ENCODE measurements around the gene CREBBP.

Gene CREBBP

DNA sequence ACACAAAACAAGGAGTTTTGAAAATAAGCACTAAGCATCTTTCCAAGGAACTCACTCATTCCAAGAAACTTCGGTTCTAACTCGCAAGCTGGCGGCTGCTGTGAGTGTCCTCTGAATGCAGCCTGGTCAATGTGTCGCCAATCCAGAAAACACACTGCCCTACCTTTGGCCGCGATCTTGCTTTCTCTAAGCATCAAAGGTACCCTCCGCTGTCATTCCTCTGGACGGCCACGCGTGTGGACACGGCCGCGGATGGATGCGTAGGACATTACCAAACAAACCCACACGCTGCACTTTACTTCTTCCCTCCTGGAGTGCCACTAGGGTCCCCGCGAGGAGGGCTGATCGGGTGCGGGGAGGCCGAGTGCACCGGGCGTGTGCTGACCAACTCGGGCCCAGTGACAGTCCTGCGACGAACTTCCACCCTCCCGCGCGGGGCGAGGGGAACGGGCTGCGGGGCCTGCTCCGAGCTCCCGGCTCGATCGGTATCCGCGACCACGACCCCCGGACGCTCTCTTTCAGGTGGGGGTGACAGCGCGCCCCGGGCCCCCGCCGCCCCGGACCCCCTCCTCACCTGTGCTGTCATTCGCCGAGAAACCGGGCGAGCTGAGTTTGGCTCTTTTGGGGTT is 1.1 kb downstream of the CREBBP start:
- peak in 1 of 2 experiments; percentile 35 for DNase-seq

DNA sequence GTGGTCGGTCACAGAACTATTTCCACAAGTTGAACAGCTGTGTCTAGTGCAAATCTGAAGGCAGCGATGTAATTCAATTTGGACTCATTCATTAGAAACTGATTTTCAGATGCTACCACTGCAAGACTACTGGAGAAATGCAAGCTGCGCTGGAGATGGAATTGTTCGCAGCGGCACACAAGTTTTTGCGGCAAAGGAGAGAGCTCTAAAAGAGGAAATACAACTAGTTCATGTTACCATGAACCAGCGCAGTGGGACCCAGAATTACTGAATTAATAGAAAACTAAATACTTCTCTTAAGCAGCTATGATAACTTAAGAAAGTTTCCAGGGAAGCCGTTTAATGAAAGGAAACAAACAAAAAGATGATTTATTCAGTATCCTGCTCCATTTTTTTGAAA is 1.9 kb downstream of the CREBBP start:
- DNase-seq = no peak

DNA sequence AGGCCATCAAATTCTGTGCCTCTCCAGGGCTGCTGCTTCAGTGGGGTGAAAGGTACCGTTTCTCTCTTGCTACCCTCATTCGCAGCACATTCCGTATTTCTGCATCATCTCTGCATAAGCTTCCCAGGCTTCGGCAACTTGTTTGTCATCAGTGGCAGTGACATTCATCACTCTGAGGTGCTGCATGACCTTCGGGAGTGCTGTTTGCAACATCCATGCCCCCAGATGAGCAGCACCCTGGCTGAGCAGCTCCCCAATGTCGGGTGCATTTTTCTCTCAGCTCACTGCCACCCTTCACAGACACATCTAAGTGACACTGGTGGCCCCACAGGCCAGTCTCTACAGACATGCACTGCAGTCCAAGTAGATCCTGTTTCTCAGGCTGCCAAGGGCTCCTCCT is 3.8 kb downstream of the CREBBP start:
- DNase-seq = no peak

DNA sequence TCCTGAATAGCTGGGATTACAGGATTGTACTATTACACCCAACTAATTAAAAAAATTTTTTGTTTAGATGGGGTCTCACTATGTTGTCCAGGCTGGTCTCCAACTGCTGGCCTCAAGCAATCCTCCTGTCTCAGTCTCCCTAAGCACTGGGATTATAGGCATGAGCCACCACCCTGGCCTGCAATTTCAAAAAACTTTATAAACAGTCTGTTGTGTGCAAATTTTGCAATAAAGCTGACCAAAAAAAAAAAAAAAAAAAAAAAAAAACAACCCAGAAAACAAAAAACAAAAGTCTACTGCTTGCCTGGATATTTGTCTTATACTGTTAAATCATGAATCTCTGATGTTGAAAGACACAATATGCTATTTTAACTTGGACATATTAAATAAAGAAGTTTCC is 4.4 kb downstream of the CREBBP start:
- DNase-seq = no peak

DNA sequence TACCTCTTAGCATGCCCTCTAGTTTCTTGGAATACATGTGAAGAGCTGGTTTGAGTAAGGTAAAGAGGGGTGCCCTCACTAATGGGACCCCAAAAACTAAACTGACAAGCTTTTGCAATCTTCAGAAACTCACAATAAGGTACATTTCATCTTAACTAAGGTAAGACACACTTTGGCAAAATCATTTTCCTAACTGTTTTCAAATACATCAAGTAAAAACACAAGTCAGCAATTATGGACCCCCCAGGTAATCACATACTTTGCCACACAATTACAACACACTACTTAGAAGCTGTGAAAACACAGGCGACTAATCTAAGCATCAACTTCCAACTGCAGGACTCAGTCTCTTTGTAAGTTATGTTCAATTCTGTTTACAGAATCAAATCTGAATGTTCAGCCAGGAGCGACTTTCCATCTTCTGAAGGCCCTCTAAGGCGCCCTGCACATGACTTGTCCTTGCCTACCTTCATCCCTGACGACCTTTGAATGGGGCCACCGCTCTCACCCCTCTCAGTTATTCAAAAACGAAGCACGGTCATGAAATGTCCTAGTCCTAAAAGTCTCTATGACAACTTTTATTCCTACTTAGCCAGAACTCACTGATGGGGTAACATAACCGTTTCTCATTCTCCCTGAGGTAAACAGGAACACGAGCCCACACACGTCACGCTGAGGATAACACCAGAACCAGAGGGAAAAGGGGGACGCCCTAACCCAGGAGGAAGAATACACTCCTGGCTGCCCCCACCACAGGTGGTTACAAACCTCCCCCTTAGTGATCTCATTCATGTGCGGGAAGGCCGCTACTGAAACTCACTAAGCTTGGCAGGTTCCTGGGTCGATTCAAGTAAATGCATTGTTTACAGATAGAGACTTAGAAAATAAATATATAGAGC is 5.5 kb downstream of the CREBBP start:
- DNase-seq = no peak

DNA sequence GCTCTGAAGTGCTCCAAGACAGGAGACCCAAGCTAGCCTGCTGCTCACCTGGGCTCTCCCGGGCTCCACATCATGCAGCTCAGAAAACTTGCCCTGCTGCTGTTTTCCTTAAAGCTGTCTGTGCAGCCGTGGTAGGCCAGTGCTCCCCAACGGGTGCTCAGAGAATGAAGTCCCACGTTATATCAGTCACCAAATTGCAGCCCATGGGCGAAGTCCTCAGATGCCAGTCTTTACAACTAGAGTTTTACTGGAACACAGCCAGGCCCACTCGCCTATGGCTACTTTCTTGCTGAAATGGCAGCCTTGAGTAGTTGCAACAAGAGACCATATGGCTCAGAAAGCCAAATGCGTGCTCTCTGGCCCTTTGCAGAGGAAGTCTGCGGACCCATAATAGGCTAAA is 6.3 kb downstream of the CREBBP start:
- DNase-seq = no peak

DNA sequence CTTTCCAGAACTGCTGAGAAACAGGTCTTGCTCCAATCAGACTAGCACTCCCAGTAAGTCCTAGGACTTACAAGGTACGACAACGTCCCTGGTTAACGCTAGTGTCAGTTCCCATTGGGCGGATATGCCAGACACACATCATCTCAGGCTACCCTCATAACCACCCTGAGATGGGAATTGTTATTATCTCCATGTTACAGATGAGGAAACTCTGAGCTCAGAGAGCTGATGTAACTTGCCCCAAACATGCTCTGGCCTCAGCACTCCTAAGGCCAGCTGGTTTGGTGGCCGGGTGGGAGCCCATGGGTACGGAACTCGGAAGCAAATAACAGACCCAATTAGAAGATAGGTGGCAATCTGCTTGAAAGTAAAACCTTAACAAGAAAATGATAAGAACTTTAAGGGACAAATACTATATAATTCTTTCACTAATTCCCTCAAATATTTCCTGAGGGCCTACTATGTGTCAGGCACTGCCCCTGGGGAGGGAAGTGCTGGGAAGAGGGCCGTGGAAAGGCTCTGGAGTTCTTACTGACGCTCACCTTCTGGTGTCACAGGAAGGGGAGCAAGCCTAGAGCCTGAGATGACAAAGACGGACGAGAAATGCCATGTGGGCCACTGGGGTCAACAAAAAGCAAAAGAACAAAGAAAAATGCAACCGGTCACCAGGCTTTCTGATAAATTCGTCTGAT is 6.9 kb downstream of the CREBBP start:
- DNase-seq = no peak

DNA sequence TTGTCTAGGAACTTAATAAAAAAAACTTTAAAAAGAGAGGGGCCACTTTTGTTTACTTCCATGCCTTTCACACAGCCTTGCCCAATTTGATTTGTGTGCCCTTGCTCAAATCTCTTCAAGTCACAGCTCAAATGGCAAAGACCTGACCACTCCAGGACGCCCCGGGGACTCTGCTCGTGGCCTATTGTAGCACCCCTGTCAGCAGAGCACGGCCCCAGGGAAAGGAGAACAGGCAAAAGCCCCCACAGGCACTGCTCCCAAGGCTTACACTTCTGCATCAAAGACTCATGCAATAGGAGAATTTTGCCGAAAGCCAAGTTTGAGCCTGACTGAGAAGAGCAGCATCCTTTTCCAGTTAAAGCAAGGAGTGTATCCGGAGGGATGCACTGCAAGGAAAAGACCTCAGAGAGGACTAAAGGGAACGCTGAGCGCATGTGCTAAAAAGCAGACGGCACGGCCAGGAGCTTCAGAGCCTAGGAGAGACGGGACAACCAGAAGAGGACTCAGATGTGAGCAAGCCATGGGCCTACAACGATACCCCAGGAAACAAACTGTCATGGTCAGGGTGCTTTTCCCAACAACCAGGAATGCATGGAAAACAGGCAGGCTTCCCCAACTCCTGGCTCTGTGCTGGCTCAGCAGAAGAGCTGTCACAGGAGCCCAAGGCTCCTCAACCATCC is 8.2 kb downstream of the CREBBP start:
- no peak for DNase-seq

DNA sequence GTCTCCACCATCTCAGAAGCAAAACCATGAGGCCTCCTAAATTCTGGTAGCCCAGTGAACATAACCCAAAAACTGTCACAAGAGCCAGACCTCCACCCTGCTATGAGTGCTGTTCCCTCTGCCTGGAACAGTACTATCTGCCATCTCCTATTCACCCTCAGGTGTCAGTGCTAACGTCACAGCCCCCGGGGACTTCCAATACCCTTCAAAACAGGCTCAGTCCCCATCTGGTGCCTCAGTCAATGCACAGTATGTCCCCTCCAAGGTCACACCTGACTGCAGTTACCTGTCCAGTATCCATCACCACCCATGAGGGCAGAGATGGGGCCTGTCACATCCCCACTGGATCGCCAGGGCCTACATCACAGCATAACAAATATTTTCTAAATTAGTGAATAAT is 11.5 kb downstream of the CREBBP start:
- no peak for DNase-seq

DNA sequence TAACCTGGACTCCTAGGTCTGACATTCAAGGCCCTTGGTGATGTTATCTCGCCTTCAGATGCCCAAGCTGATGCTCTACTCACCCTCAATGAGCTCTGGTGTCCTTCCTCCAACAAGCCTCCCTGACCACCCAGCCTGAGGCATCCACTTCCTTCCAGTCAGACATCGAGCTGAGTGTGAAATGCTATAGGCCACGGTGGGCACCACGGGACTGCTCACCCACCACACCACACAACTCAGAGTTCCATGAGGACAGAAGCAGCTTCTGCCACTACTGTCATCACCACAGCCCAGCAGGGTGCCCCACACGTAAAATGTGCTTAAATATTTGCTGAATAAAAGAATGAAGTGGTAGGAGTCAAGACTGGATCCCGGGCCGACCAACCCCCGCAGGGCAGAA is 12.0 kb downstream of the CREBBP start:
- no peak for DNase-seq

DNA sequence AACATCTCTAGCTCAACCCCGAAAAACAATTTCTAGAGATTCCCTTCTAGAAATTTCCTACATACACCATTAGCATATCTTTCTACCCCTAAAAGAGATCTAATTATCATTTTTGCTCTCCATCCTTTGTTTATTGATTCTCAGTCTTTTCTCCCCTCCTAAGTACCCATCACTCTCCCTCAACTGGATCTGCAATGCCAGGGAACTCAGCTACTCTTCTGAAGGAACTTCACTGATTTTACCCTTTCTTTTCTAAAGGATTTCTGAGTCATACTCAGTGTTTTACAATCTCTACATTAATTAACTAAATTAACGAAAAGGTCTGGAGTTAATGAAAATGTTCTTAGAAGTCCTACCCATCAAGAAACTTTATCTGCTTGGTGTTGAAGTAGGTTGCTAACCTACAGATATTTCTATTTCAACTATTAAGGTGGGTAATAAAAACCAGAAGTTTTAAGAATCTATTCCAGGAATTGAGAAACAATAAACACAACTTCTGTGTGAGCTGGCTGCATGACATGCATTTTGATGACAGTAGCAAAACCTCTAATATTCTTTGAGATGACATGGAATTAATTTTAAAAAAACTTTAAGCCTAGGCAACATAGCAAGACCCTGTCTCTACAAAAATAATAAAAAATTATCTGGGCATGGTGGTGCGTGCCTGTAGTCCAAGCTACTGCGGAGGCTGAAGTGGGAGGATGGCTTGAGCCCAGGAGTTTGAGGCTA is 13.6 kb downstream of the CREBBP start:
- no peak for DNase-seq

DNA sequence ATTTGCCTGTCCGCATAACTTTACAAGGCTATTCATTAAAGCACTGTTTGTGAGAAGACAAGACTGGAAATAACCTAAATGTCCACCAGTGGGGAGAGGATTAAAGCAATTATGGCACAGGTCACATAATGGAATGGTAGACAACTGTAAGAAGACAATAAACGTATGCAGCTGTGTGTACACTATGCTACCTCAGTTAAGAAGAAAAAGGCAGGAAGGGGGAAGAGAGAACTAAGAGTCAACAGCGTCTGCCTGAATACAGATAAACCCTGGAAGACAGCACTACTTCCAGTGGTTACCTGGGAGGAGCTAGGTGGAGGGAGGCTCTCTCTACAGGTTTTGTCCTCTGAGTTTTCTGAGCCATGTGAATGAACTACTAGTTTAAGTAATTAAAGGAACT is 15.3 kb downstream of the CREBBP start:
- DNase-seq = no peak

DNA sequence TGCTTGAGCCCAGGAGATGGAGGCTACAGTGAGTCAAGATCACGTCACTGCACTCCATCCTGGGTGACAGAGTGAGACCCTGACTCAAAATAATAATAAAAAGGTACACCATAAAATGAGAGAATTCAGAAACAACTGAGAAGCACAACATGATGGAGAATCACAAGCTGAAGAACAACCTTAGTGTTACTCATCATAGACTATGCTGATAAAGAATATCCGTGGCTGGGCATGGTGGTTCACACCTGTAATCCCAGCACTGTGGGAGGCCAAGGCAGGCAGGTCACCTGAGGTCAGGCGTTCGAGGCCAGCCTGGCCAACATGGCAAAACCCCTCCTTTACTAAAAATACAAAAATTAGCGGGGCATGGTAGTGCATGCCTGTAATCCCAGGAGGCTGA is 16.0 kb downstream of the CREBBP start:
- no peak for DNase-seq

DNA sequence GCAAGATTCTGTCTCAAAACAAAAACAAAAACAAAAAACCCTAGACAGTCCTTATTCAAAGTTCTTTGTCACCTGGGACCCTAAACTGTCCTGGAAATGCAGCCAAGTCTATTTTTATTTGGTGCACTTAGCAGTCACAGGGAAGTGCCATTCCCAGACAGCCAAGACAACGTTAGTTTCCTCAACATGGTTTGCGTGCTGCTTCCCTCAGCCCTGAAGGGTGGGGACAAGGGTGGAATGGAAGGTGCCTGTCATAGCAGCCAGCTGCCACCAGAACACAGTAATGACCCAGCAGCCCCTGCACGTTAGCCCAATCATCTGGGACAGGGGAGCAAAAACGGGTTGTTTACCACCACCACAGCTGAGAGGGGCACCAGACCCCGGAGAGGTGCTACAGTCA is 16.9 kb downstream of the CREBBP start:
- DNase-seq = no peak

DNA sequence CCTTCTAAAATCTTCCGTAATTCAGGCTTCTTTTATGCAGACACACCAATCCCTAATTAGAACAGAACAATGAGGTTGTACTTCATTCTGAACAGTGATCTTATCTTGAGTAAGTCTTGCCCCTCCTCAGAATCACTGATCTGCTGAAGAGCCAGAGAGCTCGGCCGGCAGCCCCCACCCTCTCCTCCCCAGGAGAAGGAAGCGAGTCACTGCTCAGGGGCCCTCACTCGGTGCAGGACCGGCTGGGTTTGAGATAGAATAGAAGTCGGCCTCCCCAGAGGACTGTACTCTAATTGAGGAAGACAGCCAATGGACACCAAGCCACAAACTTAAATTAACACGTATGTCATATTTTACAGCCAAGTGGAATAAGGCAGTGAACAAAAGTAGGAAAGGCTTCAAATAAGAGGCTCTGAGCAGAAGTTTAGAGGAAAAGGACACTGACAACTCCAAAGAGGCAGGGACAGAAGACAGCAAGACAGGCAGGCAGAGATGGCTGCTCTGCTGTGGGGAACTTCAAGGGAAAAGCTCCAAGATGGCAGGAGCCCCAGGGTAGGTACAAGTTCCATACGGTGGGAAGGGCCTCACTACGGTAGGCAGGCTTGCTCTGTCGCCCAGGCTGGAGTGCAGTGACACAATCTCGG is 18.6 kb downstream of the CREBBP start:
- DNase-seq = no peak

DNA sequence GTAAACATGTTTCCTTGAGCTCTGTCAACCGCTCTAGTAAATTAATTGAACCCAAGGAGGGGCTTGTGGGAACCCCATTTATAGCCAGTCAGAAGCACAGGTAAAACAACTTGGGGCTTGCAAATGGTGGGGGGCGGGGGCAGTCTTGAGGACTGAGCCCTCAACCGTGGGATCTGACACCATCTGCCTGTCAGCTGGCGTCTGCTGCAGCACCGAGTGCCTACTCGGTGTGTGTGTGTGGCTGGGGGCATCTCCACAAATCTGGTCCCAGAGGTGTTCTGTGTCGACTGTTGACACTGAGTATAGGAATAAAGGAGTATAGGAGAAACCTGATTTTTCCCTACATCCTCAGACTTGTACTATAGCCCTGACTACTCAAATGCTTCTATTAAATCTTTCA is 20.6 kb downstream of the CREBBP start:
- DNase-seq = no peak

DNA sequence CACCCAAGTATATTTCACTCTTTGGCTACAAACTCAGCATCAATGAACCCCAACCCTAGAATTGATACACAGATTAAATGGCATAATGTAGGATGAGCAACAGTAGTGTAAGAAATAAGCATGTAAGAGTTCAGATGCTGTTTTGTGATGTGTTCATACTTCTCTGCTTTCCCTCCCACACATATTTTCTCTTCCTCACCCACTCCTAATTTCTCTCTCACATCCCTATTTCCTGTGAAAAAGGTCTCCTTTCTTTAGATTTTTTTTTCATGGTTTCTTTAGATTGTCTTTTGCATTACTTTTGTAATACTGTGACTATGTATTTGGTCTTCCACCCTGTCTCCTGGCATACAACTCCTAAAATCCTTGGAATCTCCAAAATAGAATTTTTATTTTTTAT is 21.7 kb downstream of the CREBBP start:
- DNase-seq = no peak

DNA sequence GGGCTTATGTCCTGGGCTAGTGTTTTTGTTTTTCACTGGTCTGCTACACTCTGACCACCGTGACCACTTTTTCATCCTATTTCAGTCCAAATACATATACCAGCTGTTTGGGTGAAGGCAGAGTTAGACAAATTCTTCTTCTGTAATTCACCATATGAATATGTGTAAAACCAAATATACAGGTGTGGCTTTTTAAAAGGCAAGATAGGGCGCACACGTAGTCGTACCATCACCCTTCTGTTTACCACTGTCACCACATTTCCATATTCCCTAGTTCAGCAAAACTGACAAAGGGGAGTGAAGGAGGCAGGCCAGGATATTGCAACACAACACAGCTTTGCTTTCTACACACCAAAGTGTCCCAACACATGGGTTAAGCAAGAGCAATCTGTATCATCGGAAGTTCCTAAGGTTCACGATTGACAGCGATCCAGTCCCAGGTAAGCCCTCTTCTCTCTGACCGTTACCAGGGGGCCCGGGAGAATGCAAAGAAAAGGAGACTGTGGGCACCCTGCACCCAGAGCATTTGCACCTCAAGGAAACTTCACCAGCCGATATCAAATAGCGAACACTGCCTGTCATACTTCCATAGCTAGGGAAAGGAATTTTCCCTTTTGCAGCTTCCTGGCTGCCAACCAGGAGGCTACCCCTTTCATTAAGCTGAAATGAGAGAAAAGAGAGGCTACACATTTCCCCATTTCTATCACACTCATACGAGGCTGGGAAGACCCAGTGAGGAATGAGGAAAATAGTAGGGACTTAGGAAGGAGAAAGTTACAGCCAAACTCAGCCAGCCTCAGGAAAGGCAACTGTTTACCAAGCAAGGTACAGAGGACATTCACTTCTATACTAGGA is 23.1 kb downstream of the CREBBP start:
- peak in 1 of 2 experiments; percentile 12 for DNase-seq

DNA sequence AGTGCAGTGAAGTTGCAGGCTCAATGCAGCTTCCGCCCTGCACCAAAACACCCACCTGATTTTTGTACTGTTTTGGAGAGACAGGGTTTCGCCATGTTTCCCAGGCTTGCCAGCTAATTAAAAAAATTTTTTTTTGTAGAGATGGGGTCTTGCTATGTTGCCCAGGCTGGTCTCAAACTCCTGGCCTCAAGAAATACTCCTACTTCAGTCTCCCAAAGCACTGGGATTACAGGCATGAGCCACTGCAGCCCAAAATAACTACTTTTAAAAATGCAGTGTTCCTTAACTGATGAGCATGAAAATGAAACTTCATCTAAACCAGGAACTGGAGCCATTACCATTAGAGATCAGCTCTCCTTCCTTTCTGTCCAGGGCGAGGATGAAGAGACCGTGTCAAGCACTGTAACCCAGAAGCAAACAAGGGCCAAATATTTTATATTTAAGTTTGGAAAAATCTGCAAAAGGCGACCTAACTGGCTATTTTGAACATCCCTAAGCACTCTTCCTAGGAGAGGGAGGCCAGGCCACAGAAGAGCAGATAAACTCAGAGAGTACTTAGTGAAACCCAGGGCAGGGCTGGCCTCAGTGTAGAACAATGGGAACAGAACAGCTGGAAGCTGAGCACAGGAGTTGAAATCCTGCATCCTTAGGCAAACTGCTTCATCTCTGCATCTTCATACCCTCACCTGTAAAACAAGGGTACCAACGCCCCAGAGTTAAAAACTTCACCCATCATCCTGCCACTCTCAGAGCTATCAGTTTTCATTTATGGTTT is 24.0 kb downstream of the CREBBP start:
- no peak for DNase-seq
